ENCODE results near the gene RNF14. TPM values are rescaled to one million over a fixed set of nuclear protein-coding genes. Genes with fewer than 3 reads are reported as not detected.

The RNF14 gene
- total RNA-seq, 1 experiment from 2014 or later = 29.7 TPM

GRCh38 chr5:142007237-142007544 is 38.3 kb downstream of the RNF14 start:
- CTCF ChIA-PET = interaction anchor here (0.5 kb wide), 1 partner anchor 134 kb away, joined by 14 read pairs; no protein-coding TSS in a partner anchor
- no peak for TF ChIP-seq CTCF (conservative IDR thresholded peaks at IDR 0.05)
- TF ChIP-seq EZH2 (IDR thresholded peaks at IDR 0.05; ENCODE audit: low read depth) = no peak

GRCh38 chr5:142008813-142009212 is 39.9 kb downstream of the RNF14 start:
- POLR2A ChIA-PET (ENCODE audit: unreplicated experiment) = no interaction called here
- no peak overlapping the region for H3K4me3 ChIP-seq
- 0 out of 2 replicates have a peak, but pooled peaks cover 7% of the 10 kb centered on the region for H3K36me3 ChIP-seq (ENCODE audit: low read depth)
- DNase-seq = no peak
- no peaks in the 10 kb centered on the region for H3K27me3 ChIP-seq (ENCODE audit: insufficient read depth, low read depth)
- CTCF ChIA-PET = no interaction called here
- no peaks in the 10 kb centered on the region for H3K9me2 ChIP-seq (ENCODE audit: insufficient read depth)
- intact Hi-C loops (cut with micrococcal nuclease; ENCODE audit: unreplicated experiment) = no loop called here
- no TSS peak for BruUV-seq (replicated peaks)
- H4K20me1 ChIP-seq (ENCODE audit: insufficient read depth) = no peaks in the 10 kb centered on the region
- no peak overlapping the region for H3K4me2 ChIP-seq
- TF ChIP-seq EZH2 (IDR thresholded peaks at IDR 0.05; ENCODE audit: low read depth) (no peak), CTCF (conservative IDR thresholded peaks at IDR 0.05) (no peak)
- H3K27ac ChIP-seq = no peak overlapping the region
- H2AFZ ChIP-seq = no peak overlapping the region
- peaks cover under 1% of the 10 kb centered on the region; the same call in 1 of the 2 replicates for H3F3A ChIP-seq (ENCODE audit: insufficient read depth, low read depth)
- H3K9me3 ChIP-seq (ENCODE audit: insufficient read depth, low read depth) = no peaks in the 10 kb centered on the region
- peaks cover 5% of the 10 kb centered on the region for H3K4me1 ChIP-seq (replicated peaks; ENCODE audit: insufficient read depth)
- H3K79me2 ChIP-seq (ENCODE audit: low read depth) = peaks cover 16% of the 10 kb centered on the region; the same call in 1 of the 2 replicates

More at GRCh38 chr5:142007237-142007544, 38.3 kb downstream of the RNF14 start:
- H3K4me2 ChIP-seq = no peak overlapping the region
- H3K9me3 ChIP-seq (ENCODE audit: insufficient read depth, low read depth) = no peaks in the 10 kb centered on the region
- no peaks in the 10 kb centered on the region for H3K27me3 ChIP-seq (ENCODE audit: insufficient read depth, low read depth)
- no peaks in the 10 kb centered on the region for H4K20me1 ChIP-seq (ENCODE audit: insufficient read depth)
- BruUV-seq (replicated peaks) = no TSS peak
- no peak overlapping the region for H2AFZ ChIP-seq
- intact Hi-C loops (cut with micrococcal nuclease; ENCODE audit: unreplicated experiment) = no loop called here
- no peaks in the 10 kb centered on the region for H3K9me2 ChIP-seq (ENCODE audit: insufficient read depth)
- peaks cover 4% of the 10 kb centered on the region; the same call in 1 of the 2 replicates for H3K79me2 ChIP-seq (ENCODE audit: low read depth)
- POLR2A ChIA-PET (ENCODE audit: unreplicated experiment) = no interaction called here
- peaks cover 3% of the 10 kb centered on the region; the same call in 1 of the 2 replicates for H3F3A ChIP-seq (ENCODE audit: insufficient read depth, low read depth)
- 0 out of 2 replicates have a peak, but pooled peaks cover 8% of the 10 kb centered on the region for H3K36me3 ChIP-seq (ENCODE audit: low read depth)
- no peaks in the 10 kb centered on the region for H3K4me1 ChIP-seq (replicated peaks; ENCODE audit: insufficient read depth)
- H3K27ac ChIP-seq = no peak overlapping the region
- DNase-seq = no peak
- H3K4me3 ChIP-seq = no peak overlapping the region

GRCh38 chr5:142009886-142010285 is 41.0 kb downstream of the RNF14 start:
- TF ChIP-seq CTCF (conservative IDR thresholded peaks at IDR 0.05) (no peak), EZH2 (IDR thresholded peaks at IDR 0.05; ENCODE audit: low read depth) (no peak)
- POLR2A ChIA-PET (ENCODE audit: unreplicated experiment) = no interaction called here
- Histone ChIP-seq H3K27me3 (ENCODE audit: insufficient read depth, low read depth) (no peaks in the 10 kb centered on the region), H3K9me3 (ENCODE audit: insufficient read depth, low read depth) (no peaks in the 10 kb centered on the region), H3K36me3 (ENCODE audit: low read depth) (0 out of 2 replicates have a peak, but pooled peaks cover 7% of the 10 kb centered on the region), H3K4me2 (no peak overlapping the region), H3K27ac (no peak overlapping the region), H3K79me2 (ENCODE audit: low read depth) (peaks cover 17% of the 10 kb centered on the region; the same call in 1 of the 2 replicates), H3F3A (ENCODE audit: insufficient read depth, low read depth) (peaks cover 12% of the 10 kb centered on the region), H2AFZ (no peak overlapping the region), H4K20me1 (ENCODE audit: insufficient read depth) (no peaks in the 10 kb centered on the region), H3K9me2 (ENCODE audit: insufficient read depth) (no peaks in the 10 kb centered on the region), H3K4me3 (no peak overlapping the region), H3K4me1 (replicated peaks; ENCODE audit: insufficient read depth) (peaks cover 16% of the 10 kb centered on the region)
- BruUV-seq (replicated peaks) = no TSS peak
- no peak for DNase-seq
- CTCF ChIA-PET = interaction anchor here (0.6 kb wide), 1 partner anchor 317 kb away, joined by 3 read pairs; no protein-coding TSS in a partner anchor
- intact Hi-C loops (cut with micrococcal nuclease; ENCODE audit: unreplicated experiment) = no loop called here
